ENCODE results near the gene ELL2. TPM values are rescaled to one million over a fixed set of nuclear protein-coding genes. Genes with fewer than 3 reads are reported as not detected.

The ELL2 gene
- total RNA-seq, 1 donor from 2014 or later = 135 TPM

GRCh38 chr5:95835682-95836385, 125.8 kb downstream of the ELL2 start:
- H3K36me3 Mint-ChIP-seq (ENCODE audit: low read depth) = no peaks in the 10 kb centered on the region
- H3K9me3 Mint-ChIP-seq = no peaks in the 10 kb centered on the region
- no peak for DNase-seq (ENCODE audit: low spot score)
- peak overlapping the region; percentile 43 for H3K27ac Mint-ChIP-seq
- peaks cover 39% of the 10 kb centered on the region for H3K4me1 Mint-ChIP-seq (ENCODE audit: low read depth)
- no peaks in the 10 kb centered on the region for H3K27me3 Mint-ChIP-seq (ENCODE audit: low read depth)
- peak overlapping the region; percentile 72 for H3K4me3 Mint-ChIP-seq (ENCODE audit: low read depth)
- intact Hi-C loops (cut with micrococcal nuclease) = loop anchor here (1.0 to 2.0 kb wide), 2 partner anchors 7 to 17 kb away; no protein-coding TSS in a partner anchor

Other genes starting within 250 kb of the ELL2 start
- 0.39 and 0.57 TPM in 2 replicates for gene RHOBTB3, start 230.5 kb downstream of the ELL2 start, total RNA-seq
- gene GLRX, start 139.1 kb downstream of the ELL2 start, total RNA-seq = 14.9 and 18.5 TPM in 2 replicates

Data from activated T-helper 2 cell treated with anti-CD3 and anti-CD28 coated beads, Interferon-gamma antibody, Interleukin-2, Interleukin-4, amounts not matched to agents 10 μg/mL and 5 μg/mL and 100 μg/mL, durations not matched to agents 14 hours and 24 hours and 36 hours (primary cell).